ENCODE measurements around the gene POLE.

POLE gene

GRCh38 chr12:132577191-132577920 is 109.8 kb downstream of the POLE start:
- DNase-seq (ENCODE audit: low read depth in 2 of 2), result no peak

DNA sequence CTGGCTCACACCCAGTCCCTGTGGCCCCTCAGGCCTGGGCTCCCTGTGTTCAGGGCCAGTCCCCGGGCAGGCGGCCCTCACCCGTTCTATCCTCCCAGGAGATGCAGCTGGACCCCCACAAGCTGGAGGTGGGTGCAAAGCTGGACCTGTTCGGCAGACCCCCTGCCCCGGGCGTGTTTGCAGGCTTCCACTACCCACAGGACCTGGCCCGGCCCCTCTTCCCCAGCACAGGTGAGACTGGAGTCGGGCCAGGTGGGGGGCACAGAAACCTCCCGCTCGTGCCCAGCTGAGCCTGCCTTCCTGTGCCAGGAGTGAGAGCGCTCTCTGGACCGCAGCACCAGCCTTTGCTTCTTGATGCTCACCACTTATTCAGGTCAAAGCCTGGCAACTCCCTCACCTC is 110.4 kb downstream of the POLE start:
- no peak for DNase-seq (ENCODE audit: low read depth in 2 of 2)

GRCh38 chr12:132575661-132576060 is 111.5 kb downstream of the POLE start:
- DNase-seq (ENCODE audit: low read depth in 2 of 2), result no peak

DNA sequence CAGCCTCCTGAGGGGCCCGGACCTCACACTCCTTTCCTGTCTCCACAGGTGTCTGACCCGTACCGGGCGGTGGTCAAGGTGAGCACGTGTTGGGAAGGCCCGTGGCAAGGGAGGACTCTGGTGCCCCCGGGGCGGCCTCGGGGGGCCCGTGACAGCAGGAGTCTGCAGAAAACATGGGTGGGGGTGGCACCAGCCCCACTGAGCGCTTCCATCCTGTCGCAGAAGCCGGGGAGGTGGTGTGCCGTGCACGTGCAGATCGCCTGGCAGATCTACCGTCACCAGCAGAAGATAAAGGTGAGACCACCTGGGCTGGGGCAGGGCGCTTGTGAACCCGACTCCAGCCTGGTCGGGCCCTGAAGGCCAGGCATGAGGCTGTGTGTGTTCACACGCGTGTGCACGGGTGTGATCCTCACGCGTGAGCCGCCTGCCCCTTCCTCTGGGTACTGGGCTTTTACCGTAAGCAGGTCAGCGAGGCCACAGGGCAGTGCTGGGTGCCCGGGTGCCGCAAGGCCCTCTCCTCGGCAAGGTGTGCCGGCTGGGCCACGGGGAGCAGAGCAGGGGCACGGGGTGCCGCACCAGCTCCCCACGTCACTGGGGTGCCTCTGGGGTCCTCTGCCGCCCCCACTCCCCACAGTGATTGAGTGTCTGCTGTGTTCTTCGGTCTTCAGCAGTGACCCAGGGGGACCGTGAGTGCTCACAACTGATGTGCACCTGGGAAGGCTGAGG is 112.7 kb downstream of the POLE start:
- DNase-seq (ENCODE audit: low read depth in 2 of 2), result no peak
